Measurements from ENCODE around the gene DNAJA2. TPM values are rescaled to one million over a fixed set of nuclear protein-coding genes. Genes with fewer than 3 reads are reported as not detected.

Gene DNAJA2
- total and polyA plus RNA-seq, 2 of the 8 experiments (the other 6 are each of a cell fraction or from before 2014, with no cell fraction given), result 9.4 to 93.8 TPM

DNA sequence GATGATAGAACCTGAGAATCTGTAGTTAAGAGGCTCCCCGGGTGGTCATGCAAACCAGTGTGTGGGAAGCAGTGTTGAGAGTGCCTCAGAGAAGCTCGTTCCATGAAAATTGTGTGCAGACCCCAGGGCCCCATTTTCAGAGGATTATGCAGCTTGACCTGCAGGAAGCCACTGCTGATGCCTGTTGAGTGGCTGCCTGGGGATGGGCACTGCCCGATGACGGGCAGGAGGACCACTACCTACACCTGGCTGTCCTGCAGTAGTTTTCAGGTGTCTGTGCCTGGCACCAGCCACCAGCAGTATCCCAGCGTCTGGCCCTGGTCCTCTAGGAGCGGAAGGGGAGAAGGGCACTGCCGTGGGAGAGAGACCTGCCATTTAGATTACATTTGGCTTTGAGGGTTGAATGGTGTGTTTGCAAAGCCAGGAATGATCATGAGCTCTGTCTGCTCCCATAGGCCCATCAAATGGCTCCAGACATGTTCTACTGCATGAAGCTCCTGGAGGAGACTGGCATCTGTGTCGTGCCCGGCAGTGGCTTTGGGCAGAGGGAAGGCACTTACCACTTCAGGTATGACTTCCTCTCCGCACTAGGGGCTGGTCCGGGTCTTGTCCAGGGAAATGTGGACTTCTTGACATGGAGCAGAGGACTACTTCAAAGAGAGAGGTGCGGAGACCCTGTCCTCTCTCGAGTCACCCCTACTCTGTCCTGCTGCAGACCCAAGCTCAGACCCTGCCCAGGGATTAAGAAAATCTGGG is 46.8 kb downstream of the DNAJA2 start:
- Histone ChIP-seq H4K5ac (ENCODE audit: insufficient read length, low read depth, low read length) (no peak overlapping the region), H3K79me1 (ENCODE audit: low read depth, low read length) (no peaks in the 10 kb centered on the region), H4K8ac (ENCODE audit: extremely low read depth, insufficient read depth, low read length) (no peak overlapping the region), H3K36me3 (ENCODE audit: control insufficient read depth in 2 of 4, insufficient read depth in 4 of 4, low read length in 3 of 4) (peaks cover 25 to 69% (median 60%) of the 10 kb centered on the region in 4 experiments), H2BK12ac (ENCODE audit: low read depth, low read length) (no peak overlapping the region), H3K9ac (replicated peaks in 1 of 4; ENCODE audit: extremely low read depth in 1 of 4, low read depth in 3 of 4, low read length in 3 of 4) (no peak overlapping the region), H4K20me1 (replicated peaks in 1 of 2; ENCODE audit: control insufficient read depth in 1 of 2, insufficient read depth in 2 of 2, low read length in 2 of 2) (peaks cover 3 to 13% of the 10 kb centered on the region in 2 experiments), H2AK5ac (ENCODE audit: low read depth, low read length) (no peak overlapping the region), H2BK5ac (ENCODE audit: low read depth, low read length) (no peak overlapping the region), H2AFZ (ENCODE audit: low read length) (no peak overlapping the region), H4K91ac (replicated peaks; ENCODE audit: insufficient read length, low read length) (no peak overlapping the region), H3K23me2 (ENCODE audit: low read depth, low read length) (no peaks in the 10 kb centered on the region), H3K4ac (replicated peaks; ENCODE audit: insufficient read length, low read depth, low read length) (no peak overlapping the region), H3K14ac (ENCODE audit: insufficient read length) (no peak overlapping the region), H3K4me2 (ENCODE audit: insufficient read depth in 1 of 2, low read depth in 2 of 2, low read length in 2 of 2) (no peak overlapping the region), H3K4me1 (replicated peaks in 1 of 4; ENCODE audit: control insufficient read depth in 3 of 4, insufficient read depth in 4 of 4, low read length in 3 of 4) (no peaks in the 10 kb centered on the region), H3K4me3 (ENCODE audit: extremely low read depth in 1 of 4, insufficient read depth in 2 of 4, low read depth in 3 of 4, low read length in 4 of 4) (no peak overlapping the region), H3K79me2 (ENCODE audit: control insufficient read depth in 1 of 2, insufficient read depth in 2 of 2, low read length in 2 of 2) (no peaks in the 10 kb centered on the region), H3K23ac (ENCODE audit: insufficient read length) (no peak overlapping the region), H2BK20ac (ENCODE audit: low read length) (no peak overlapping the region), H3K27ac (ENCODE audit: low read depth, low read length) (no peak overlapping the region), H3K27me3 (replicated peaks in 1 of 4; ENCODE audit: control insufficient read depth in 3 of 4, extremely low read depth in 1 of 4, insufficient read depth in 3 of 4, low read length in 3 of 4) (no peaks in the 10 kb centered on the region), H2BK15ac (ENCODE audit: low read length) (no peak overlapping the region), H2BK120ac (replicated peaks; ENCODE audit: low read depth, low read length) (no peak overlapping the region), H3K56ac (replicated peaks; ENCODE audit: insufficient read length, low read depth, low read length) (no peak overlapping the region), H3K18ac (ENCODE audit: extremely low read depth, low read length) (no peak overlapping the region), H3K9me3 (ENCODE audit: insufficient read depth in 2 of 2, low read depth in 1 of 2, low read length in 1 of 2) (no peaks in the 10 kb centered on the region)
- 87% methylated on average over 13 of the region's 13 CpGs; no CpG with 5 or more reads in 1 of the 2 experiments for WGBS, 2 experiments (ENCODE audit: extremely low coverage in 1 of 2, insufficient coverage in 1 of 2, insufficient read length in 1 of 2, insufficient replicate concordance in 2 of 2, low coverage in 1 of 2, low lambda C conversion rate in 2 of 2, missing lambda C conversion rate in 1 of 2)
- DNase-seq (ENCODE audit: low read depth in 1 of 2, low spot score in 2 of 2) (no peak), FAIRE-seq (no peak)
- TF ChIP-seq SIRT6 (IDR thresholded peaks at IDR 0.05; ENCODE audit: low read length) (no peak), BACH1 (IDR thresholded peaks at IDR 0.05; ENCODE audit: low read length) (no peak), TAF7 (optimal IDR thresholded peaks at IDR 0.05; ENCODE audit: borderline replicate concordance, low read depth, low read length) (no peak), FOSL1 (IDR thresholded peaks at IDR 0.05; ENCODE audit: insufficient read depth, low read depth, low read length) (no peak), TEAD4 (IDR thresholded peaks at IDR 0.05; ENCODE audit: low read depth, low read length) (no peak), NANOG (IDR thresholded peaks at IDR 0.05; ENCODE audit: insufficient read depth, low read depth, low read length, poor library complexity, severe bottlenecking) (no peak), KDM4A (IDR thresholded peaks at IDR 0.05; ENCODE audit: low read depth, low read length, severe bottlenecking) (no peak), ZNF274 (IDR thresholded peaks at IDR 0.05; ENCODE audit: borderline replicate concordance, extremely low read depth, low read length) (no peak), BCL11A (IDR thresholded peaks at IDR 0.05; ENCODE audit: low read depth in 2 of 2, low read length in 2 of 2) (no peak), NRF1 (IDR thresholded peaks at IDR 0.05; ENCODE audit: low read depth, low read length) (no peak)
- POLR2A ChIA-PET (ENCODE audit: partially characterized antibody), result interaction anchor here (0.8 to 18.9 kb wide), 4 partner anchors 9 to 41 kb away, joined by 3 to 321 read pairs (median 118); partner anchors contain the start of gene GPT2
- CTCF ChIA-PET (ENCODE audit: partially characterized antibody), result interaction anchor here (0.6 to 6.8 kb wide), 8 partner anchors 9 to 253 kb away, joined by 3 to 61 read pairs (median 3); no protein-coding TSS in a partner anchor

Measured in H1 (cell line).